PC-9 (cell line): ENCODE data around the gene MAP4K4. TPM values are rescaled to one million over a fixed set of nuclear protein-coding genes. Genes with fewer than 3 reads are reported as not detected.

Experiments used
- BruUV-seq: library from RNA; stranded (reverse); fragments of 400-500 nt; replicated peaks from 2 replicates; lab custom pipeline; 2021; lab: Mats Ljungman, UMichigan
- CTCF ChIA-PET: fragments of 300-600 bp; sonication (Branson Sonifier 250); formaldehyde crosslinking; loops from one replicate; lab custom pipeline; 2022; ENCODE audit warnings: antibody characterized with exemption; lab: Charles Lee
- POLR2A ChIA-PET: fragments of 300-600 bp; sonication (Branson Sonifier 250); formaldehyde crosslinking; loops from one replicate; lab custom pipeline; 2022; ENCODE audit warnings: antibody characterized with exemption; ENCODE audit not compliant: unreplicated experiment; lab: Charles Lee
- DNase-seq, 2 experiments: peaks; one replicate each; pipeline versions ENCODE4 v3.0.0 to v3.0.0-alpha.2; 2015 to 2022; ENCODE audit warnings: mixed read lengths in 1 of 2
- H2AFZ ChIP-seq: fragments of 200-600 bp; sonication (generic); 2 replicates; pipeline ENCODE4 v1.8.1; 2017; ENCODE audit warnings: antibody characterized with exemption
- H3F3A ChIP-seq: fragments of 200-600 bp; sonication (generic); 2 replicates; pipeline ENCODE4 v1.8.1; 2017; ENCODE audit warnings: antibody characterized with exemption, mild to moderate bottlenecking, low read depth; ENCODE audit not compliant: insufficient read depth
- H3K27ac ChIP-seq: fragments of 200-600 bp; sonication (generic); 2 replicates; pipeline ENCODE4 v1.6.1; 2016; ENCODE audit warnings: mixed run types
- H3K27me3 ChIP-seq: fragments of 200-600 bp; sonication (generic); 2 replicates; pipeline ENCODE4 v1.6.1; 2016; ENCODE audit warnings: low read depth, mixed run types; ENCODE audit not compliant: insufficient read depth
- H3K36me3 ChIP-seq: fragments of 200-600 bp; sonication (generic); 2 replicates; pipeline ENCODE4 v1.6.1; 2016; ENCODE audit warnings: low read depth, mixed run types
- H3K4me1 ChIP-seq: fragments of 200-600 bp; sonication (generic); replicated peaks from 2 replicates; pipeline ENCODE4 v1.6.1; 2016; ENCODE audit warnings: mixed run types; ENCODE audit not compliant: insufficient read depth
- H3K4me2 ChIP-seq: fragments of 200-600 bp; sonication (generic); 2 replicates; pipeline ENCODE4 v1.6.1; 2017; ENCODE audit warnings: mixed run types
- H3K4me3 ChIP-seq: fragments of 200-600 bp; sonication (generic); 2 replicates; pipeline ENCODE4 v1.6.1; 2016; ENCODE audit warnings: mixed run types
- H3K79me2 ChIP-seq: fragments of 200-600 bp; sonication (generic); 2 replicates; pipeline ENCODE4 v1.6.1; 2017; ENCODE audit warnings: low read depth, mixed run types
- H3K9me2 ChIP-seq: fragments of 200-600 bp; sonication (generic); 2 replicates; pipeline ENCODE4 v1.8.1; 2017; ENCODE audit warnings: mild to moderate bottlenecking; ENCODE audit not compliant: insufficient read depth
- H3K9me3 ChIP-seq: fragments of 200-600 bp; sonication (generic); 2 replicates; pipeline ENCODE4 v1.8.1; 2016; ENCODE audit warnings: low read depth; ENCODE audit not compliant: insufficient read depth
- H4K20me1 ChIP-seq: fragments of 200-600 bp; sonication (generic); 2 replicates; pipeline ENCODE4 v1.8.1; 2017; ENCODE audit not compliant: insufficient read depth
- CTCF ChIP-seq: fragments of 200-600 bp; sonication (generic); conservative IDR thresholded peaks from 2 replicates; pipeline ENCODE4 v1.6.1; 2017; ENCODE audit warnings: mixed run types, antibody characterized with exemption, mild to moderate bottlenecking, moderate library complexity
- EZH2 ChIP-seq: fragments of 200-600 bp; sonication (generic); IDR thresholded peaks from 2 replicates; pipeline ENCODE4 v1.8.0; 2017; ENCODE audit warnings: antibody characterized with exemption, low read depth
- intact Hi-C: fragments of 100-400 bp; cut with micrococcal nuclease; formaldehyde crosslinking; loops from one replicate; pipeline ENCODE4 v1.10.0; 2022; ENCODE audit not compliant: unreplicated experiment
- total RNA-seq: library from RNA; stranded (reverse); gene quantifications from 2 replicates; pipeline ENCODE4 v1.2.3, GENCODE V29; 2021

MAP4K4 gene
- total RNA-seq, 1 experiment from 2014 or later, result 129 TPM

DNA sequence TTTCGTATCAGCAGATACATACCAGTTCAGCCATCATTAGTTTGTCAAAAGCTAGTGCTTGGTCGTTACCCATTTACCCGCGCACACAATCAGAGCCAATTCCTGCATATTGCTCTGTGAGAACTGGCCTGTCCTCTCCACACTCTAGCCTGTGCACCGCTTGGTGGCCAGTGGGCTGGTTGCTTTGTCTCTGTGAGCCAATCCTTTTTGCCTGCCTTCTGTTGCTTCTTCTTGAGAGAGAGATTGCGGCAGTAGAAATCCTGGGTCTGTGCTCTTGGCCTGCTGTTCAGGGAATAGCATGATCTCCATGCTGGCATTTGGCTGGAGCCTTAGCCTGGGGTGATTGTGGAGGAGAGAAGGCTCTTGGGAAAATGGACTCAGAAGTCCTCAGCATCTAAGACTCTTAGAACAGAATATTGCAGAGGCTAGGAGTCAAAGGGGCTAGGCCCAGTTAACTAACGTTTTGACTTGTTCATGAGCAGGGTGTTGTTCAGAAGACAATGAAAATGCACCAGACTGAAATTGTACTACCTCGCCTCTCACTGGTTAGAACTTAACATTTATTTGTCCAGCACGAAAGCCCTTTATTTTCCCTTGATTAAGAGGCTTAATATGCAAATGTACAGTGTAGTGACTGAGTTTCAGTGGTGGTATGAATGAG, 37.1 kb downstream of the MAP4K4 start:
- no peak overlapping the region for H2AFZ ChIP-seq
- no peaks in the 10 kb centered on the region for H3K9me2 ChIP-seq
- H4K20me1 ChIP-seq, result peaks cover 60% of the 10 kb centered on the region
- TF ChIP-seq EZH2, result no peak
- TF ChIP-seq CTCF, result no peak
- no peaks in the 10 kb centered on the region for H3K27me3 ChIP-seq
- ChIA-PET POLR2A (no interaction called here), CTCF (no interaction called here)
- BruUV-seq, result no TSS peak
- peak overlapping the region; percentile 58; the same call in 1 of the 2 replicates for H3K27ac ChIP-seq
- H3K79me2 ChIP-seq, result peaks cover 97% of the 10 kb centered on the region
- peaks cover 12% of the 10 kb centered on the region; the same call in 1 of the 2 replicates for H3K36me3 ChIP-seq
- peaks cover 62% of the 10 kb centered on the region for H3F3A ChIP-seq
- intact Hi-C loops, result no loop called here
- H3K4me1 ChIP-seq, result peaks cover 64% of the 10 kb centered on the region
- no peak overlapping the region for H3K4me2 ChIP-seq
- H3K4me3 ChIP-seq, result no peak overlapping the region
- no peak for DNase-seq
- H3K9me3 ChIP-seq, result no peaks in the 10 kb centered on the region

GRCh38 chr2:101735166-101735533, 37.6 kb downstream of the MAP4K4 start:
- peaks cover 65% of the 10 kb centered on the region for H3K4me1 ChIP-seq
- DNase-seq, result no peak
- H2AFZ ChIP-seq, result no peak overlapping the region
- H3K79me2 ChIP-seq, result peaks cover 95% of the 10 kb centered on the region
- H3K27me3 ChIP-seq, result no peaks in the 10 kb centered on the region
- ChIA-PET POLR2A (no interaction called here), CTCF (no interaction called here)
- peaks cover 55% of the 10 kb centered on the region for H4K20me1 ChIP-seq
- peaks cover 62% of the 10 kb centered on the region for H3F3A ChIP-seq
- intact Hi-C loops, result no loop called here
- H3K27ac ChIP-seq, result peak overlapping the region; percentile 58
- H3K4me3 ChIP-seq, result no peak overlapping the region
- no TSS peak for BruUV-seq
- TF ChIP-seq CTCF (no peak), EZH2 (no peak)
- no peaks in the 10 kb centered on the region for H3K9me3 ChIP-seq
- 0 out of 2 replicates have a peak overlapping the region, but pooled peaks have one; percentile 43 for H3K4me2 ChIP-seq
- peaks cover 12% of the 10 kb centered on the region; the same call in 1 of the 2 replicates for H3K36me3 ChIP-seq
- no peaks in the 10 kb centered on the region for H3K9me2 ChIP-seq

DNA sequence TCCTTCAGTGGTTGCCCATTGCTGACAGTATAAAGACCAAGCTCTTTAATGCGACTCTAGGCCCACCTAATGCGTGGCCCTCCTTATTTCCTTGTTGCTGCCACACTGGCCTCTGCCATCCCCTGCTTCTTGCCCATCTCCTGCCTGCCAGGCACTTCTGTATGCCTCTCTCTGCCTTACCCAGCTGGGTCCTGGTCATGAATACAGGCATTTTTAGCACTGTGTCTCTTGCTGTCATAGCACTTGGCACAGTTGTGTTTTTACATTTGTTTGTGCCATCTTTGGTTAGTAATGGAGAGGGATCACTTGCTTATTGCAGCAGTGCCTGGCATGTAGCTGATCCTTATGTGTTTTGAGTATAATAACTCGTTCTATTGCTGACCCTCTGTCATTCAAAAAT, 38.7 kb downstream of the MAP4K4 start:
- Histone ChIP-seq H3K9me3 (no peaks in the 10 kb centered on the region), H3K36me3 (peaks cover 12% of the 10 kb centered on the region; the same call in 1 of the 2 replicates), H4K20me1 (peaks cover 55% of the 10 kb centered on the region), H3K4me1 (peaks cover 65% of the 10 kb centered on the region), H3K4me2 (peak overlapping the region; percentile 43), H2AFZ (no peak overlapping the region), H3K9me2 (no peaks in the 10 kb centered on the region), H3F3A (peaks cover 61% of the 10 kb centered on the region), H3K27me3 (no peaks in the 10 kb centered on the region), H3K4me3 (no peak overlapping the region), H3K79me2 (peaks cover 94% of the 10 kb centered on the region), H3K27ac (peak overlapping the region; percentile 58)
- BruUV-seq, result no TSS peak
- no peak for DNase-seq
- intact Hi-C loops, result no loop called here
- TF ChIP-seq CTCF (no peak), EZH2 (no peak)
- POLR2A ChIA-PET, result interaction anchor here (0.7 kb wide), 1 partner anchor 93 kb away, joined by 3 read pairs; no protein-coding TSS in a partner anchor
- CTCF ChIA-PET, result no interaction called here
